ENCODE measurements around the gene SSBP2.

SSBP2 gene

GRCh38 chr5:81572201-81572600 is 178.7 kb downstream of the SSBP2 start:
- Mint-ChIP-seq H3K9me3 (peaks cover 0 to 19% of the 10 kb centered on the region in 2 donors), H3K27ac (no peak overlapping the region), H3K4me1 (no peaks in the 10 kb centered on the region), H3K4me3 (no peak overlapping the region), H3K27me3 (no peaks in the 10 kb centered on the region)
- no peak for DNase-seq
- no peak for ATAC-seq

GRCh38 chr5:81558188-81558587 is 192.7 kb downstream of the SSBP2 start:
- ATAC-seq: no peak
- Mint-ChIP-seq H3K27me3 (no peaks in the 10 kb centered on the region), H3K4me1 (peaks cover 32% of the 10 kb centered on the region), H3K27ac (no peak overlapping the region), H3K4me3 (no peak overlapping the region), H3K9me3 (no peaks in the 10 kb centered on the region)
- DNase-seq: no peak

DNA sequence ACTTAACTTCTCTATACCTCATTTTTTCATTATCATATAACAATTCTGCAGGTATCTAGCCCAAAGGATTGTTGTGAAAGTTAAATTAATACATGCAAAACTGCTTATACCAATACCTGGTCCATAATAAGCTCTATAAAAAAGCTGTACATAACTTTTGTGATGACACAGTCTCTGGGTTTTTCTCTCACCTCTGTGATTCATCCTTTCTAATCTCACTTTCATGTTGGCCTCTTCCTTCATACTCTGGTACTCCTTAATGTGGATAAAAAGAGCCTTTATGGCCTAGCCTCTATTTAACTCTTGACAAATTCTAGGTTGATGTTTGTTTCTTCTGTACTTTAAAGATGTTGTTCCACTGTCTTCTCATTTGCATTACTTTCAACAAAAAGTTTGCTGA is 194.1 kb downstream of the SSBP2 start:
- DNase-seq (no peak), ATAC-seq (peak; percentile 96)
- H3K9me3 Mint-ChIP-seq: no peaks in the 10 kb centered on the region
- no peak overlapping the region for H3K27ac Mint-ChIP-seq
- no peak overlapping the region for H3K4me3 Mint-ChIP-seq
- no peaks in the 10 kb centered on the region for H3K27me3 Mint-ChIP-seq
- H3K4me1 Mint-ChIP-seq: peaks cover 32% of the 10 kb centered on the region

GRCh38 chr5:81555865-81556264 is 195.0 kb downstream of the SSBP2 start:
- no peak for DNase-seq
- Mint-ChIP-seq H3K4me1 (peaks cover 32% of the 10 kb centered on the region), H3K27ac (no peak overlapping the region), H3K9me3 (no peaks in the 10 kb centered on the region), H3K27me3 (no peaks in the 10 kb centered on the region), H3K4me3 (no peak overlapping the region)
- ATAC-seq: no peak

GRCh38 chr5:81554647-81555046 is 196.2 kb downstream of the SSBP2 start:
- no peak for DNase-seq
- ATAC-seq: no peak
- Mint-ChIP-seq H3K9me3 (no peaks in the 10 kb centered on the region), H3K27me3 (no peaks in the 10 kb centered on the region), H3K27ac (no peak overlapping the region), H3K4me3 (no peak overlapping the region), H3K4me1 (peaks cover 32% of the 10 kb centered on the region)

- ATAC-seq (no peak), DNase-seq (no peak)
- Mint-ChIP-seq H3K4me1 (peaks cover 32% of the 10 kb centered on the region), H3K27me3 (no peaks in the 10 kb centered on the region), H3K27ac (no peak overlapping the region), H3K9me3 (no peaks in the 10 kb centered on the region), H3K4me3 (no peak overlapping the region)
These were observed 197.2 kb downstream of the SSBP2 start for GRCh38 chr5:81553567-81554212.

GRCh38 chr5:81552852-81553566 is 197.9 kb downstream of the SSBP2 start:
- Mint-ChIP-seq H3K4me1 (peaks cover 26% of the 10 kb centered on the region), H3K9me3 (no peaks in the 10 kb centered on the region), H3K27me3 (no peaks in the 10 kb centered on the region), H3K4me3 (no peak overlapping the region), H3K27ac (no peak overlapping the region)
- ATAC-seq (no peak), DNase-seq (no peak)

- ATAC-seq (no peak), DNase-seq (no peak)
- Mint-ChIP-seq H3K27me3 (no peaks in the 10 kb centered on the region), H3K9me3 (no peaks in the 10 kb centered on the region), H3K27ac (no peak overlapping the region), H3K4me1 (peaks cover 6% of the 10 kb centered on the region), H3K4me3 (no peak overlapping the region)
These were observed 201.8 kb downstream of the SSBP2 start for GRCh38 chr5:81549123-81549522.

GRCh38 chr5:81547001-81547400 is 203.9 kb downstream of the SSBP2 start:
- no peaks in the 10 kb centered on the region for H3K27me3 Mint-ChIP-seq
- no peak overlapping the region for H3K4me3 Mint-ChIP-seq
- ATAC-seq (no peak), DNase-seq (no peak)
- no peaks in the 10 kb centered on the region for H3K4me1 Mint-ChIP-seq
- no peak overlapping the region for H3K27ac Mint-ChIP-seq
- peaks cover 0 to 4% of the 10 kb centered on the region in 2 donors for H3K9me3 Mint-ChIP-seq

DNA sequence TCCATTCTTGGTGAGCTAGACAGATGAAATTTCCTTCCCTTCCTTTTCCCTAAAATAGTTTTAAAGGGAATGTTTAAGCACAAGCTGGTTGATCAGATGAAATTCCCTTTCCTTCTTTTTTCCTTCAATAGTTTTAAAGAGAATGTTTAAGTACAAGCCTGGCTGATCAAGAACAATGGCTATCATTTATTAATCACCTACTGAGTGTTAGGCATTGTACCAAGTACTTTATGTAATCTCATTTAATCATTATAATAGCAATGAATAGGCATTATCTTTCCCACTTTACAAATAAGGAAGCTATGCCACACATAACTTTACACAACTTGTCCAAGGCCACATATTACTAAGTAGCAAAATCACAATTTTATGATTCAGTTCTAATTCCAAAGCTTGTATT is 205.0 kb downstream of the SSBP2 start:
- ATAC-seq (no peak), DNase-seq (no peak)
- H3K4me3 Mint-ChIP-seq: no peak overlapping the region
- H3K27ac Mint-ChIP-seq: no peak overlapping the region
- H3K9me3 Mint-ChIP-seq: peaks cover 0 to 4% of the 10 kb centered on the region in 2 donors
- no peaks in the 10 kb centered on the region for H3K4me1 Mint-ChIP-seq
- no peaks in the 10 kb centered on the region for H3K27me3 Mint-ChIP-seq

DNA sequence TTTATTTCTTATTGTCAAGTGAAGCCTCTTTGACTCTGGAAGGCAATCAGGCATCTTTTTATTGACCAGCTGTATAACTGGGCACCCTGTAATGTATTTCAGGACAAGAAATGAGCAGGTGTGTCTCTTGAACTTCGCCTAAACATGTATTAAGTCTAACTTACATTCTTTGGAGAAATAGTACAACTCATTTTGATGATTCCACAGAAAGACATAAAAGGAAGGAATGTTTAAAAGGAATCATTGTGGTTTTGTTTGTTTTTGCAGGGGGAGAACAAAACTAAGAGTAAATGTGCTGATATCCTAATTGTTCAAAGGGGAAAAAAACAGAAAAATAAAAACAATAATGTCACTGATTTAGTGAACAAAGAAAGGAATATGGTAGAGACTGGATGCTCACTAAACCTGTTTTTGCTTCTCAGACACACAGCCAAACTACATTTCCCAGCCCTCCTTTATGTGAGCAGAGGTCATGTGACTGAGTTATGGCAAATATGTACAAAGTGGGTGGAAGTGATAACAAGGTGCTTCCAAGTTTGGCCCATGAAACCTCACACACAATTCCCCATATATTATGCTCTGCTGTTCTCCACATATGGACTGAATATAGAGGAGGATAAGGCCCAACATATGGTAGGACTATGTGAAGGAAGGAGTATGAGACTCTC is 206.4 kb downstream of the SSBP2 start:
- Mint-ChIP-seq H3K27ac (no peak overlapping the region), H3K27me3 (no peaks in the 10 kb centered on the region), H3K4me1 (no peaks in the 10 kb centered on the region), H3K4me3 (no peak overlapping the region), H3K9me3 (peaks cover 0 to 4% of the 10 kb centered on the region in 2 donors)
- ATAC-seq (no peak), DNase-seq (no peak)

GRCh38 chr5:81542242-81542641 is 208.7 kb downstream of the SSBP2 start:
- ATAC-seq (no peak), DNase-seq (no peak)
- H3K27ac Mint-ChIP-seq: no peak overlapping the region
- peaks cover 0 to 4% of the 10 kb centered on the region in 2 donors for H3K9me3 Mint-ChIP-seq
- H3K27me3 Mint-ChIP-seq: no peaks in the 10 kb centered on the region
- peaks cover 12% of the 10 kb centered on the region for H3K4me1 Mint-ChIP-seq
- no peak overlapping the region for H3K4me3 Mint-ChIP-seq

- H3K4me3 Mint-ChIP-seq: peak overlapping the region; percentile 14 to 16
- ATAC-seq (no peak), DNase-seq (no peak)
- H3K9me3 Mint-ChIP-seq: peaks cover 0 to 4% of the 10 kb centered on the region in 2 donors
- peaks cover 39% of the 10 kb centered on the region for H3K4me1 Mint-ChIP-seq
- H3K27me3 Mint-ChIP-seq: no peaks in the 10 kb centered on the region
- H3K27ac Mint-ChIP-seq: peak overlapping the region in 1 of 2 donors; percentile 35
These were observed 212.9 kb downstream of the SSBP2 start for GRCh38 chr5:81537905-81538547.

GRCh38 chr5:81534441-81534840 is 216.5 kb downstream of the SSBP2 start:
- H3K4me3 Mint-ChIP-seq: no peak overlapping the region
- peaks cover 51% of the 10 kb centered on the region for H3K4me1 Mint-ChIP-seq
- H3K9me3 Mint-ChIP-seq: no peaks in the 10 kb centered on the region
- H3K27ac Mint-ChIP-seq: no peak overlapping the region
- ATAC-seq: no peak
- no peaks in the 10 kb centered on the region for H3K27me3 Mint-ChIP-seq
- no peak for DNase-seq

DNA sequence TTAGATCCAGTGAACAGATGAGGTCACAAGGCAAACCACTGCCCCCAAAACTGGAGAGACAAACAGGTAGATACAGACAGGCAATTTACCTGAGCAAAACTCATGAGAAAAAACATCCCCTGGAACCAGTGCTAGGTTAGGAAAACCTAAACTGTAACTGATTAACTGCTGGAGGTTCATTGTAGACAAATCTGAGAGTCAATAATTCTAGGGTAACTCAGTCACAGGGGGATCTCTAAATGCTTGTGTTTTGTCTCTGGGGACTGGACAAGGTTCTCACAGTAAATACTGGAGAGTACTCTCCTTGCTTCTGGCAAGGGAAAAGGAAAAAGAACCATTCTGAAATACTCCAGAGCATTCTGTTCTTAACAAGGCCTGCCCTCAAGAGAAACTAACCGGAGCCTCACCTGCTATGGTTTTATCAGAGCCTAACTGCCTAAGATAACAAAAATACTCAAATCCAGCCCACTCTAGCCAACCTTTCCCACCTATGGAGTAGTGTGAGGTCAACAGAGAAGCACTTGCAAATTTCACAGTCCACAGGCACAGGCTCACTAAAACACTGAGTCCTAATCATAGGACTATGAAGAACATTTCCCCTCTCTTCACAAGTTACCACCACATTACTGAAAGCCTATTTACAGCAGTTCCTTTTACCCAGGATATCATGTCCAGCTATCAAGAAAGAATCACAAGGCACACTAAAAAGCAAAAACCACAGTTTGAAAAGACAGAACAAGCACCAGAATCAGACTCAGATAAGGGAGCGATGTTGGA is 217.1 kb downstream of the SSBP2 start:
- H3K4me1 Mint-ChIP-seq: peaks cover 51% of the 10 kb centered on the region
- H3K4me3 Mint-ChIP-seq: no peak overlapping the region
- H3K27ac Mint-ChIP-seq: peak overlapping the region in 1 of 2 donors; percentile 14
- ATAC-seq: peak; percentile 39
- no peaks in the 10 kb centered on the region for H3K27me3 Mint-ChIP-seq
- no peak for DNase-seq
- H3K9me3 Mint-ChIP-seq: no peaks in the 10 kb centered on the region
